K562 (cell line): ENCODE measurements around the gene IDUA. TPM values are rescaled to one million over a fixed set of nuclear protein-coding genes. Genes with fewer than 3 reads are reported as not detected.
A peak's percentile ranks its signal among the peaks of the same experiment; 100 is the strongest.

Source experiments
- CBFA2T2 ChIP-seq: fragments of 450-650 bp; conservative IDR thresholded peaks from 2 replicates; pipeline ENCODE4 v1.6.1; 2017; ENCODE audit warnings: mild to moderate bottlenecking
- CBFB ChIP-seq: sonication (generic); formaldehyde crosslinking; IDR thresholded peaks from 2 replicates; pipeline ENCODE4 v1.4.0; 2020; ENCODE audit warnings: mild to moderate bottlenecking, missing genetic modification reagents
- CHD1 ChIP-seq: fragments of 200-600 bp; sonication (generic); IDR thresholded peaks from one replicate; pipeline ENCODE4 v1.6.1; 2012; ENCODE audit warnings: mild to moderate bottlenecking, moderate library complexity, low read length, inconsistent platforms
- HDAC6 ChIP-seq: IDR thresholded peaks from 2 replicates; pipeline ENCODE4 v1.6.1; 2012; ENCODE audit warnings: low read depth, mild to moderate bottlenecking, control low read depth, inconsistent platforms, low read length, moderate library complexity
- HMGXB4 ChIP-seq: sonication (generic); formaldehyde crosslinking; IDR thresholded peaks from 2 replicates; pipeline ENCODE4 v1.8.1; 2023; ENCODE audit warnings: mild to moderate bottlenecking, missing genetic modification reagents
- MAFG ChIP-seq: fragments of 450-650 bp; conservative IDR thresholded peaks from 2 replicates; pipeline ENCODE4 v1.6.1; 2016; ENCODE audit warnings: missing genetic modification characterization, missing compliant biosample characterization
- NCOA4 ChIP-seq: fragments of 450-650 bp; IDR thresholded peaks from 2 replicates; pipeline ENCODE4 v1.6.1; 2018; ENCODE audit warnings: mild to moderate bottlenecking; ENCODE audit not compliant: partially characterized antibody
- NCOR1 ChIP-seq: fragments of 450-650 bp; IDR thresholded peaks from 2 replicates; pipeline ENCODE4 v1.6.1; 2016; ENCODE audit warnings: mild to moderate bottlenecking, moderate library complexity
- NR2C2 ChIP-seq, 2 experiments: fragments of 200-800 bp in 1 of 2; sonication (Bioruptor generic) in 1 of 2; sonication (generic) in 1 of 2; formaldehyde crosslinking in 1 of 2; IDR thresholded peaks; 2 replicates each; pipeline versions ENCODE4 v1.6.1 to v1.8.0; 2016 to 2022; ENCODE audit warnings: mild to moderate bottlenecking in 1 of 2, missing compliant biosample characterization in 1 of 2, missing genetic modification characterization in 1 of 2, missing genetic modification reagents in 1 of 2
- PTBP1 ChIP-seq: fragments of 200-400 bp; formaldehyde crosslinking; IDR thresholded peaks from 2 replicates; pipeline ENCODE4 v1.6.1; 2017; ENCODE audit warnings: low read depth, low read length
- ZNF143 ChIP-seq: sonication (generic); formaldehyde crosslinking; IDR thresholded peaks from 2 replicates; pipeline ENCODE4 v1.9.0; 2022; ENCODE audit warnings: mild to moderate bottlenecking, missing genetic modification reagents
- ZNF24 ChIP-seq: fragments of 450-650 bp; IDR thresholded peaks from 2 replicates; pipeline ENCODE4 v1.6.1; 2016
- ZNF263 ChIP-seq: sonication (generic); formaldehyde crosslinking; IDR thresholded peaks from 2 replicates; pipeline ENCODE4 v1.8.0; 2022; ENCODE audit warnings: mild to moderate bottlenecking, missing genetic modification reagents, borderline replicate concordance
- ZNF311 ChIP-seq: fragments of 250-450 bp; sonication (Bioruptor Pico); IDR thresholded peaks from 2 replicates; pipeline ENCODE4 v1.4.0; 2020; ENCODE audit warnings: mild to moderate bottlenecking, moderate library complexity
- ZNF699 ChIP-seq: fragments of 250-450 bp; sonication (Bioruptor Pico); IDR thresholded peaks from 2 replicates; pipeline ENCODE4 v1.8.0; 2021; ENCODE audit warnings: mild to moderate bottlenecking, moderate library complexity; ENCODE audit not compliant: insufficient replicate concordance
- ZSCAN32 ChIP-seq: fragments of 450-650 bp; formaldehyde crosslinking; IDR thresholded peaks from 2 replicates; pipeline ENCODE4 v1.4.0; 2020; ENCODE audit warnings: mild to moderate bottlenecking, moderate library complexity
- polyA plus RNA-seq, 8 experiments: library from polyadenylated mRNA; depleted of rRNA in 4 of 8; stranded (reverse) in 5 of 8; unstranded in 3 of 8; fragments of >200 nt; fragmentation: Nextera tagmentation in 2 of 8; fragmentation: Illumina TruSeq in 1 of 8; extraction: Ambion mirVana in 2 of 8; extraction: Trizol in 1 of 8; gene quantifications; 2 replicates each; pipeline versions ENCODE4 v1.2.1 to v1.2.3, GENCODE V29; 2011 to 2014; ENCODE audit warnings: inconsistent platforms in 1 of 8, missing spikeins in 1 of 8
- total RNA-seq, 7 experiments: library from RNA; depleted of rRNA in 6 of 7; stranded (reverse); fragments of >200 nt in 6 of 7; fragmentation: Illumina TruSeq in 2 of 7; extraction: Trizol in 2 of 7; gene quantifications; 2 replicates each; pipeline versions ENCODE4 v1.2.1 to v1.2.3, GENCODE V29; 2011 to 2021; ENCODE audit warnings: low replicate concordance in 1 of 7
- TF ChIP-seq, protein P1 (sequence below): fragments of 250-450 bp; sonication (Bioruptor Pico); IDR thresholded peaks from 2 replicates; pipeline ENCODE4 v1.4.0; 2020; ENCODE audit warnings: mild to moderate bottlenecking, moderate library complexity
- TF ChIP-seq, protein P2 (sequence below), 3 experiments: IDR thresholded peaks in 2 of 3; conservative IDR thresholded peaks in 1 of 3; 2 replicates each; pipeline ENCODE4 v1.5.1; 2011 to 2012; ENCODE audit warnings: low read length in 3 of 3, mild to moderate bottlenecking in 3 of 3, control low read depth in 2 of 3, improper control_type of control experiment in 1 of 3, inconsistent platforms in 1 of 3, low read depth in 1 of 3, mixed read lengths in 1 of 3, moderate library complexity in 1 of 3; ENCODE audit not compliant: insufficient read depth in 2 of 3
- TF ChIP-seq, protein P3 (sequence below): fragments of 450-650 bp; conservative IDR thresholded peaks from 2 replicates; pipeline ENCODE4 v1.6.1; 2016; ENCODE audit warnings: missing genetic modification characterization, low read depth, mild to moderate bottlenecking, control low read depth, missing compliant biosample characterization

Gene IDUA
- total and polyA plus RNA-seq, 9 of the 15 experiments (the other 6 are each of a cell fraction or from before 2014, with no cell fraction given): 0.04 to 16.1 (median 1.2) TPM

- TF ChIP-seq, protein P1, sequence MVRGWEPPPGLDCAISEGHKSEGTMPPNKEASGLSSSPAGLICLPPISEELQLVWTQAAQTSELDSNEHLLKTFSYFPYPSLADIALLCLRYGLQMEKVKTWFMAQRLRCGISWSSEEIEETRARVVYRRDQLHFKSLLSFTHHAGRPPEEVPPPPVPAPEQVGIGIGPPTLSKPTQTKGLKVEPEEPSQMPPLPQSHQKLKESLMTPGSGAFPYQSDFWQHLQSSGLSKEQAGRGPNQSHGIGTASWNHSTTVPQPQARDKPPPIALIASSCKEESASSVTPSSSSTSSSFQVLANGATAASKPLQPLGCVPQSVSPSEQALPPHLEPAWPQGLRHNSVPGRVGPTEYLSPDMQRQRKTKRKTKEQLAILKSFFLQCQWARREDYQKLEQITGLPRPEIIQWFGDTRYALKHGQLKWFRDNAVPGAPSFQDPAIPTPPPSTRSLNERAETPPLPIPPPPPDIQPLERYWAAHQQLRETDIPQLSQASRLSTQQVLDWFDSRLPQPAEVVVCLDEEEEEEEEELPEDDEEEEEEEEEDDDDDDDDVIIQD (CRISPR knock-in tag): no peak
- no peak for TF ChIP-seq HDAC6
- no peak for TF ChIP-seq NCOA4
- TF ChIP-seq ZNF143 (CRISPR knock-in tag): no peak
- TF ChIP-seq, protein P2, sequence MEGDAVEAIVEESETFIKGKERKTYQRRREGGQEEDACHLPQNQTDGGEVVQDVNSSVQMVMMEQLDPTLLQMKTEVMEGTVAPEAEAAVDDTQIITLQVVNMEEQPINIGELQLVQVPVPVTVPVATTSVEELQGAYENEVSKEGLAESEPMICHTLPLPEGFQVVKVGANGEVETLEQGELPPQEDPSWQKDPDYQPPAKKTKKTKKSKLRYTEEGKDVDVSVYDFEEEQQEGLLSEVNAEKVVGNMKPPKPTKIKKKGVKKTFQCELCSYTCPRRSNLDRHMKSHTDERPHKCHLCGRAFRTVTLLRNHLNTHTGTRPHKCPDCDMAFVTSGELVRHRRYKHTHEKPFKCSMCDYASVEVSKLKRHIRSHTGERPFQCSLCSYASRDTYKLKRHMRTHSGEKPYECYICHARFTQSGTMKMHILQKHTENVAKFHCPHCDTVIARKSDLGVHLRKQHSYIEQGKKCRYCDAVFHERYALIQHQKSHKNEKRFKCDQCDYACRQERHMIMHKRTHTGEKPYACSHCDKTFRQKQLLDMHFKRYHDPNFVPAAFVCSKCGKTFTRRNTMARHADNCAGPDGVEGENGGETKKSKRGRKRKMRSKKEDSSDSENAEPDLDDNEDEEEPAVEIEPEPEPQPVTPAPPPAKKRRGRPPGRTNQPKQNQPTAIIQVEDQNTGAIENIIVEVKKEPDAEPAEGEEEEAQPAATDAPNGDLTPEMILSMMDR (IDR thresholded peaks at IDR 0.05 in 2 of 3, conservative IDR thresholded peaks at IDR 0.05 in 1 of 3; ENCODE audit: insufficient read depth in 2 of 3, low read depth in 1 of 3, low read length in 3 of 3): no peak
- TF ChIP-seq ZNF311 (CRISPR knock-in tag): no peak
- no peak for TF ChIP-seq CBFA2T2
- TF ChIP-seq ZNF24: no peak
- TF ChIP-seq ZNF263 (CRISPR knock-in tag): no peak
- 0 out of 2 replicates have a peak, but pooled peaks have one; percentile 22 for TF ChIP-seq HMGXB4 (CRISPR knock-in tag)
- peak; percentile 28 for TF ChIP-seq CHD1
- TF ChIP-seq NR2C2 (CRISPR knock-in tag; IDR thresholded peaks at IDR 0.05): no peak
- no peak for TF ChIP-seq NR2C2 (tag; IDR thresholded peaks at IDR 0.05)
- peak; percentile 95 for TF ChIP-seq MAFG (tag)
- TF ChIP-seq, protein P3, sequence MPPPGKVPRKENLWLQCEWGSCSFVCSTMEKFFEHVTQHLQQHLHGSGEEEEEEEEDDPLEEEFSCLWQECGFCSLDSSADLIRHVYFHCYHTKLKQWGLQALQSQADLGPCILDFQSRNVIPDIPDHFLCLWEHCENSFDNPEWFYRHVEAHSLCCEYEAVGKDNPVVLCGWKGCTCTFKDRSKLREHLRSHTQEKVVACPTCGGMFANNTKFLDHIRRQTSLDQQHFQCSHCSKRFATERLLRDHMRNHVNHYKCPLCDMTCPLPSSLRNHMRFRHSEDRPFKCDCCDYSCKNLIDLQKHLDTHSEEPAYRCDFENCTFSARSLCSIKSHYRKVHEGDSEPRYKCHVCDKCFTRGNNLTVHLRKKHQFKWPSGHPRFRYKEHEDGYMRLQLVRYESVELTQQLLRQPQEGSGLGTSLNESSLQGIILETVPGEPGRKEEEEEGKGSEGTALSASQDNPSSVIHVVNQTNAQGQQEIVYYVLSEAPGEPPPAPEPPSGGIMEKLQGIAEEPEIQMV: no peak
- TF ChIP-seq ZNF699: no peak
- TF ChIP-seq PTBP1: no peak
- no peak for TF ChIP-seq ZSCAN32 (CRISPR knock-in tag)
- no peak; the same call in 1 of the 2 replicates for TF ChIP-seq NCOR1
- TF ChIP-seq CBFB (CRISPR knock-in tag): 0 out of 2 replicates have a peak, but pooled peaks have one; percentile 32
These were observed 6.5 kb downstream of the IDUA start, which contains the start of gene SLC26A1 (continued) for GRCh38 chr4:993111-994029.
